ENCODE data around the gene CDC5L. TPM values are rescaled to one million over a fixed set of nuclear protein-coding genes. Genes with fewer than 3 reads are reported as not detected.

The CDC5L gene
- polyA plus RNA-seq, 1 donor (not counting 4 experiments of a cell fraction or from before 2014, with no cell fraction given): 16.6 TPM

DNA sequence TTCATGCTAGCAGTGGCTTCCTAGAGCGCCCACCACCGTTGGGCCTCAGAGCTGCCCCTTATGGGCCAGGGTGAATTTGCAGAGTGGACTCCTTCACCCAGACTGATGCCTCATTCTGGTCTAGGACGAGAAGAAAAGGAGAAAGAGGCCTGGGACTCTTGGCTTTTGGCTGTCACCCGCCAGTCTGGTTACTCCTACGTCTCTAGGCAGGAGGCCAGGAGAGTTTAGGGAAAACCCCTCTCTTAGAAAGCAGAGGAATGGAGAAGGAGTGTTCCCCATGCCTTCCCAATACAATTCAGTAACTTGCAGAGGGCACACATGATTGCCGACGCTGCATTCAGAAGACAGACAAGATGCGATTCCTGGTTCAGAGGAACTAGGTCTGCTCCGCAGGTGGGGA, 70.1 kb downstream of the CDC5L start:
- dilution Hi-C loops (cut with MboI; ENCODE audit: extremely low pct_ligation_motif_present, low sequenced_read_pairs): no loop called here
- no peak for DNase-seq (ENCODE audit: low read depth, low spot score)
- Histone ChIP-seq H3K4me3 (ENCODE audit: control insufficient read depth in 2 of 3, extremely low read depth in 1 of 3, insufficient read depth in 2 of 3, low read depth in 1 of 3, low read length in 3 of 3) (no peak overlapping the region), H2AFZ (ENCODE audit: control insufficient read depth, low read length) (no peak overlapping the region), H3K9me1 (ENCODE audit: control insufficient read depth, extremely low read depth, insufficient read depth, low read length) (no peaks in the 10 kb centered on the region), H3K27me3 (ENCODE audit: control insufficient read depth, extremely low read depth, insufficient read depth, low read length) (peaks cover 6% of the 10 kb centered on the region), H3K4me1 (ENCODE audit: control insufficient read depth, extremely low read depth, insufficient read depth, low read length) (peaks cover 23% of the 10 kb centered on the region), H3K36me3 (ENCODE audit: control insufficient read depth in 2 of 2, extremely low read depth in 1 of 2, insufficient read depth in 2 of 2, low read length in 2 of 2) (no peaks in the 10 kb centered on the region), H4K20me1 (ENCODE audit: control insufficient read depth, extremely low read depth, insufficient read depth, low read length) (no peaks in the 10 kb centered on the region), H3K27ac (ENCODE audit: control insufficient read depth, insufficient read depth, low read length) (no peak overlapping the region), H3K9ac (ENCODE audit: control insufficient read depth, extremely low read depth, insufficient read depth, low read length) (no peak overlapping the region), H3K9me3 (ENCODE audit: control insufficient read depth, low read depth, low read length) (no peaks in the 10 kb centered on the region), H3K79me2 (ENCODE audit: control insufficient read depth, insufficient read depth, low read length) (no peaks in the 10 kb centered on the region), H3K4me2 (ENCODE audit: control insufficient read depth, extremely low read depth, insufficient read depth, low read depth, low read length) (no peak overlapping the region)
- FAIRE-seq: no peak
- no peak for TF ChIP-seq EZH2 (IDR thresholded peaks at IDR 0.05; ENCODE audit: low read length)
- TF ChIP-seq, protein P1, sequence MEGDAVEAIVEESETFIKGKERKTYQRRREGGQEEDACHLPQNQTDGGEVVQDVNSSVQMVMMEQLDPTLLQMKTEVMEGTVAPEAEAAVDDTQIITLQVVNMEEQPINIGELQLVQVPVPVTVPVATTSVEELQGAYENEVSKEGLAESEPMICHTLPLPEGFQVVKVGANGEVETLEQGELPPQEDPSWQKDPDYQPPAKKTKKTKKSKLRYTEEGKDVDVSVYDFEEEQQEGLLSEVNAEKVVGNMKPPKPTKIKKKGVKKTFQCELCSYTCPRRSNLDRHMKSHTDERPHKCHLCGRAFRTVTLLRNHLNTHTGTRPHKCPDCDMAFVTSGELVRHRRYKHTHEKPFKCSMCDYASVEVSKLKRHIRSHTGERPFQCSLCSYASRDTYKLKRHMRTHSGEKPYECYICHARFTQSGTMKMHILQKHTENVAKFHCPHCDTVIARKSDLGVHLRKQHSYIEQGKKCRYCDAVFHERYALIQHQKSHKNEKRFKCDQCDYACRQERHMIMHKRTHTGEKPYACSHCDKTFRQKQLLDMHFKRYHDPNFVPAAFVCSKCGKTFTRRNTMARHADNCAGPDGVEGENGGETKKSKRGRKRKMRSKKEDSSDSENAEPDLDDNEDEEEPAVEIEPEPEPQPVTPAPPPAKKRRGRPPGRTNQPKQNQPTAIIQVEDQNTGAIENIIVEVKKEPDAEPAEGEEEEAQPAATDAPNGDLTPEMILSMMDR (optimal IDR thresholded peaks at IDR 0.05 in 1 of 3, IDR thresholded peaks at IDR 0.05 in 1 of 3, conservative IDR thresholded peaks at IDR 0.05 in 1 of 3; ENCODE audit: extremely low read depth in 1 of 3, insufficient read depth in 2 of 3, low read length in 3 of 3): no peak

DNA sequence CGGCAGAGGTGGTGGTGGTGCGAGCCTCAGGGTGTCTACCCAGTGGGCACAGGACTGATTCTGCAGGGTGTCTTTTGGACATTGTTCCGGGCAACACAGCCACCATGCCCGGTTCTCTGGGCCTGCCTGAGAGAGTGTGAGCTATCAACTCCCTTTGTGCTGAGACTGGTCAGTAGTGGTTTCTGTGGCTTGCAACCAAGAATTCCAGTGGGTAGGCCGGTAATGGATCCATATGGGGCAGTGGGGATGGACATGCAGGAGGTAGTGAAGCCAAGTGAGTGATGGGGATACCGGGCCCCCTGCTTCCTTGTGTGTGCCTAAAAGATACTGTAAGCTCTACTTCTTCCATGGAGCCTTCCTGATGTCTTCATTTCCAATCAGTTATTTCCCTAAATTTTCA, 71.0 kb downstream of the CDC5L start:
- dilution Hi-C loops (cut with MboI; ENCODE audit: extremely low pct_ligation_motif_present, low sequenced_read_pairs): no loop called here
- Histone ChIP-seq H3K4me1 (ENCODE audit: control insufficient read depth, extremely low read depth, insufficient read depth, low read length) (peaks cover 13% of the 10 kb centered on the region), H3K27ac (ENCODE audit: control insufficient read depth, insufficient read depth, low read length) (no peak overlapping the region), H3K4me3 (ENCODE audit: control insufficient read depth in 2 of 3, extremely low read depth in 1 of 3, insufficient read depth in 2 of 3, low read depth in 1 of 3, low read length in 3 of 3) (no peak overlapping the region), H3K36me3 (ENCODE audit: control insufficient read depth in 2 of 2, extremely low read depth in 1 of 2, insufficient read depth in 2 of 2, low read length in 2 of 2) (no peaks in the 10 kb centered on the region), H3K27me3 (ENCODE audit: control insufficient read depth, extremely low read depth, insufficient read depth, low read length) (peaks cover 6% of the 10 kb centered on the region), H3K9me1 (ENCODE audit: control insufficient read depth, extremely low read depth, insufficient read depth, low read length) (no peaks in the 10 kb centered on the region), H3K4me2 (ENCODE audit: control insufficient read depth, extremely low read depth, insufficient read depth, low read depth, low read length) (no peak overlapping the region), H3K79me2 (ENCODE audit: control insufficient read depth, insufficient read depth, low read length) (no peaks in the 10 kb centered on the region), H3K9me3 (ENCODE audit: control insufficient read depth, low read depth, low read length) (no peaks in the 10 kb centered on the region), H3K9ac (ENCODE audit: control insufficient read depth, extremely low read depth, insufficient read depth, low read length) (no peak overlapping the region), H2AFZ (ENCODE audit: control insufficient read depth, low read length) (no peak overlapping the region), H4K20me1 (ENCODE audit: control insufficient read depth, extremely low read depth, insufficient read depth, low read length) (no peaks in the 10 kb centered on the region)
- DNase-seq (ENCODE audit: low read depth, low spot score) (no peak), FAIRE-seq (no peak)
- TF ChIP-seq EZH2 (IDR thresholded peaks at IDR 0.05; ENCODE audit: low read length): no peak
- TF ChIP-seq, protein P1 (optimal IDR thresholded peaks at IDR 0.05 in 1 of 3, IDR thresholded peaks at IDR 0.05 in 1 of 3, conservative IDR thresholded peaks at IDR 0.05 in 1 of 3; ENCODE audit: extremely low read depth in 1 of 3, insufficient read depth in 2 of 3, low read length in 3 of 3): no peak
